Hepatic stellate cell (primary cell): Measurements from ENCODE around the gene SDHD.
A peak's percentile ranks its signal among the peaks of the same experiment; 100 is the strongest.
"Not testable (repeated sequence)": the region's sequence is repeated elsewhere in the genome, so short reads cannot be mapped to it uniquely, and the experiment has no call there.

Experiments used
- DNase-seq: peaks from one replicate; pipeline ENCODE4 v3.0.0; 2011; ENCODE audit warnings: low spot score

The SDHD gene

GRCh38 chr11:112086422-112087191 lies at the start of gene SDHD, which contains the start of gene TIMM8B:
TSS of gene SDHD (plus strand) at chr11:112086873. CDS start at chr11:112086908, 35 bp downstream.
TSS of gene TIMM8B (minus strand) at chr11:112086756. CDS start at chr11:112086723, 33 bp downstream.
- peak; percentile 91 for DNase-seq

- DNase-seq: no peak
Measured at GRCh38 chr11:112037527-112037926, 49.1 kb upstream of the SDHD start.

- no peak for DNase-seq
Measured at GRCh38 chr11:112042161-112042960, 44.3 kb upstream of the SDHD start.

- DNase-seq: no peak
Measured at GRCh38 chr11:112042961-112043304, 43.7 kb upstream of the SDHD start.

- no peak for DNase-seq
Measured at GRCh38 chr11:112044961-112045360, 41.7 kb upstream of the SDHD start.

GRCh38 chr11:112046647-112047046 lies 40.0 kb upstream of the SDHD start:
- DNase-seq: not testable (repeated sequence)

GRCh38 chr11:112048256-112048655 lies 38.4 kb upstream of the SDHD start:
- DNase-seq: not testable (repeated sequence)

- no peak for DNase-seq
Measured at GRCh38 chr11:112049777-112050176, 36.9 kb upstream of the SDHD start.

GRCh38 chr11:112050721-112051120 lies 36.0 kb upstream of the SDHD start:
- no peak for DNase-seq

GRCh38 chr11:112051768-112052167 lies 34.9 kb upstream of the SDHD start:
- DNase-seq: no peak

- DNase-seq: no peak
Measured at GRCh38 chr11:112057170-112057569, 29.5 kb upstream of the SDHD start.

- DNase-seq: no peak
Measured at GRCh38 chr11:112058103-112058502, 28.6 kb upstream of the SDHD start.

GRCh38 chr11:112062923-112063322 lies 23.8 kb upstream of the SDHD start:
- peak; percentile 9 for DNase-seq

GRCh38 chr11:112073941-112074811 lies 12.5 kb upstream of the SDHD start, which contains the start of the genes NKAPD1 and PIH1D2:
TSS of gene NKAPD1 (plus strand) at chr11:112074299. CDS start at chr11:112075575, 1,276 bp downstream.
TSS of gene PIH1D2 (minus strand) at chr11:112074017. CDS start at chr11:112073174, 843 bp downstream.
- DNase-seq: peak; percentile 83

- DNase-seq: no peak
Measured at GRCh38 chr11:112082729-112083128, 3.9 kb upstream of the SDHD start.

- peak; percentile 44 for DNase-seq
Measured at GRCh38 chr11:112085822-112086421, 751 bp upstream of the SDHD start.

- DNase-seq: no peak
Measured at GRCh38 chr11:112087212-112087611, 539 bp downstream of the SDHD start.

GRCh38 chr11:112095302-112095701 lies 8.6 kb downstream of the SDHD start:
- DNase-seq: not testable (repeated sequence)

- peak; percentile 32 for DNase-seq
Measured at GRCh38 chr11:112096194-112096593, 9.5 kb downstream of the SDHD start.

- DNase-seq: no peak
Measured at GRCh38 chr11:112097734-112098528, 11.3 kb downstream of the SDHD start.

GRCh38 chr11:112100462-112100861 lies 13.8 kb downstream of the SDHD start:
- DNase-seq: peak; percentile 68
